HG03097 (cell line): Measurements from ENCODE around the gene PAK4.

Experiments
- ATAC-seq: cut with Tn5 transposase; IDR thresholded peaks from one replicate; pipeline ENCODE4 v1.9.1; 2021; ENCODE audit not compliant: unreplicated experiment, low FRiP score

The PAK4 gene

DNA sequence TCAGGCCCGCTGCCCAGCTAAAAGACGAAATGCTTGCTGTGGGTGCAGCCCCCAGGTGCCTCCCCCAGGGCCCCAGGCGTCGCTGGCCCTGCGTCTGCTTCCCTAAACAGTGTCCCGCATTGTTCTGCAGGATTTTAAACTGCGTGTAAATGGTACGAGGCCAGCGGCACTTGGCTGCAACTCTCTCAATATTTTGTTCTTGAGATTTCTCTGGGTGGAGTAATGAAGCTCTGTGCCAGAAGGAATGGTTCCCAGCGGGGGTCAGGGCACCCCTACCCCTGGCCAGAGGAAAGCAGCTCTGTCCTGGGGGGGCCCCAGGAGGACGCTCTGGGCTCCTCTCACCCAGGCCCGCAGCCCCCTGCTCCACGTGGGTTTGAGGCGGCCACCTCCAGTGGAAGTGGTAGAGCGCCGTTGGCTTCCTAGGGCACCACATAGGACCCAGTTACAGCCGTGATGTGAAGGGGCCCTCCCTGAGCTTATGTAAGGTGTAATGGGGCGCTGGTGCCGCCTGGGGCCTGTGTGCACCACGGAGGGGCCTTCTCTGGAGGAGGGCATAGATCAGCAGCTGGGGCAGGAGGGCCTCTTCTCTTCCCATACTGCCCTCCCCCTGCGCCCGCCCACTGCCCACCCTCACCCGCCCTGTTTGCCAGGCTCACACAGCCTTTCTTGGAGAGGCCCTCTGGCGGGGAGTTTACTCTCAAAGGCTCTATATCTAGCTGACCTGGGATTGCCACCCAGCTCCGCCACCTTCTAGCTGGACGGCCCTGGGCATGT lies 19.8 kb downstream of the PAK4 start:
- ATAC-seq = no peak

DNA sequence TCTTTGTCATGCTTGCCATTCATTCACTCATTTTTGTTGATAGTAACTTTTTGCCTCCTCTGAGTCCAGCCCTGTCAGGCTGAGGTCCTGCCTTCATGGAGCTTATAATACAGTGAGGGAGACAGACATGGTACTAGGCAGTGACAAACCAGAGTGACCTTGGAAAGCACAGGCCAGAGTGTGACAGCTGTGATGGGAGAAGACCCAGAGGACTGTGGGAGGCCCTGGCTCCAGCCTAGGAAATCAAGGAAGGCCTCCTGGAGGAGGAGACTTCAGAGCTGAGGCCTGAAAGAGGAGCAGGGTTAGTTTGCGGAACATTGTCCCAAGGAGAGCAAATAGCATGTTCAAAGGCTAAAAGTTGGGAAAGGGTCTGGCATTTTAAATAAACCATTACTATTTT lies 20.5 kb downstream of the PAK4 start:
- no peak for ATAC-seq

DNA sequence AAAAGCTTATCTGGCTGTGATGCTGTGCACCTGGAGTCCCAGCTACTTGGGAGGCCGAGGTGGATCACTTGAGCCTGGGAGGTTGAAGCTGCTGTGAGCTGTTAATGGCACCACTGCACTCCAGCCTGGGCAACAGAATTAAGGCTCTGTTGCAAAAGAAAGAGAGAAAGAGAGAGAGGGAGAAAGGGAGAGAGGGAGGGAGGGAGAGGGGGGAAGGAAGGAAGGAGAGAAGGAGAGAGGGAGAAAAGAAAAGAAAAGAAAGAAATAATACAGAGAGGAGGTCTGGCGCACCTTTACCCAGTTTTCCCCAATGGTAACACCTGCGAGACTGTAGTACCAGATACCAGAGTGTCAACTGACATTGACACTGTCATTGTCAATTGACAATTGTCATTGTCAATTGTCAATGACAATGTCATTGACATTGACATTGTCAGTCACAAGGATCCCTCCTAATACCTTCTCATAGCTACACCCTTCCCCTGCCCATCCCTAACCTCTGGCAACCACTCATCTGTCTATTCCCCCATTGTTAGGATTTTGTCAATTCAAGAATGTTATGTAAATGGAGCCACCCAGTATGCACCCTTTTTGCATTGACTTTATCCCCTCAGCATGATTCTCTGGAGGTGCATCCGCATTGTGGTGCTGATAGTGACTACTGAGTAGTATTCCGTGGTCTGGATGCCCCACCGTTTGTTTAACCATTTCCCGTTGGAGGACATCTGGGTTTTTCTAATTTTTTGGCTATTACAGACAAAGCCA lies 21.3 kb downstream of the PAK4 start:
- no peak for ATAC-seq

DNA sequence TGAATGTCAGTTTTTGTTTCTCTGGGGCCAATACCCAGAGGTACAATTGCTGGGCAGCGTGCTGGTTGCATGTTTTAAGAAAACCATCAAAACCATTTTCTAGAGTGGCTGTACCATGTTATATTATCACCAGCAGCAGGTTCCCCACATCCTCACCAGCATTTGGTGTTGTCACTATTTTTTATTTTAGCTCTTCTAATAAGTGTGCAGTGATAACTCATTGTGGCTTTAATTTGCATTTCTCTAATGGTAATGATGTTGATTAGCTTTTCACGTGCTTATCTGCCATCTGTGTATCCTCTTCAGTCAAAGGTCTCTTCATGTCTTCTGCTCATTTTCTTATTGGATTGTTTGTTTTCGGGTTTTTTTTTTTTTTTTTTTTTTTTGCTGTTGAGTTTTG lies 21.9 kb downstream of the PAK4 start:
- ATAC-seq = no peak

DNA sequence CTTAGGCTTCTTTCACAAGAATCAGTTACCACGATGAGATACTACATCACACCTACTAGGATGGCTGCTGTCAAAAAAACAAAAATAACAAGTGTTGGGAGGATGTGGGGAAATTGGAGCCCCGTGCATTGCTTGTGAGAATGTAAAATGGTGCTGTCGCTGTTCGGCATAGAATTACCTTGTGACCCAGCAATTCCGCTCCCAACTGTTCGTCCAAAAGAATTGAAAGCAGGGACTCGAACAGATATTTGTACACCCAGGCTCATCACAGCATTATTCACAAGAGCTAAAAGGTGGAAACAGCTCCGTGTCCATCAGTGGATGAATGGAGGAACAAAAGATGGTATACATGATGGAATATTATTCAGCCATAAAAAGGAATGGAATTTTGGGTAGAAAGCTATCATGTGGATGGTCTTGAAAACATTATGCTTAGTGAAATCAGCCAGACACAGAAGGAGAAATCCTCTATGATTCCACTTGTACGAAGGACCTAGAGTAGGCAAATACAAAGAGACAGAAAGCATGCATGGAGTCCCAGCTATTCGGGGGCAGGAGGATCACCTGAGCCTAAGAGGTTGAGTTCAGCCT lies 23.4 kb downstream of the PAK4 start:
- no peak for ATAC-seq

DNA sequence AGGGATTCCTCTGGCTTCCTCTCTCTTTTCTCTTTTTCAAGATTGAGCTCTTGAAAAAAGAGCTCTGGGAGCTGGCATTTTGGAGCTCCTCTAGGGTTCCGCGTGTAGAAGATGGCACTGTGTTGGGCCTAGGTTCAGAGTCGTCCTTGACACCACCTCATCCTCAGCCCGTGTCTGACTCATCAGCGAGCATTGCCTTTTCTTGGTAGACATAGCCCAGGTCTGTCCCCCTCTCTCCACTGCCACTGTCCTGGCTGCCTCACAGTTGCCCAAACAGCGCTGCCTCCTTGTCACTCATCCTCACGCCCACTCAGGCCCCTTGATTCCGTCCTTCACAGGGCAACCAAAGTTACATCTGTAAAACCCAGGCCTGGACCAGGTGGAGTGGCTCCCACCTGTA lies 24.6 kb downstream of the PAK4 start:
- ATAC-seq = no peak

DNA sequence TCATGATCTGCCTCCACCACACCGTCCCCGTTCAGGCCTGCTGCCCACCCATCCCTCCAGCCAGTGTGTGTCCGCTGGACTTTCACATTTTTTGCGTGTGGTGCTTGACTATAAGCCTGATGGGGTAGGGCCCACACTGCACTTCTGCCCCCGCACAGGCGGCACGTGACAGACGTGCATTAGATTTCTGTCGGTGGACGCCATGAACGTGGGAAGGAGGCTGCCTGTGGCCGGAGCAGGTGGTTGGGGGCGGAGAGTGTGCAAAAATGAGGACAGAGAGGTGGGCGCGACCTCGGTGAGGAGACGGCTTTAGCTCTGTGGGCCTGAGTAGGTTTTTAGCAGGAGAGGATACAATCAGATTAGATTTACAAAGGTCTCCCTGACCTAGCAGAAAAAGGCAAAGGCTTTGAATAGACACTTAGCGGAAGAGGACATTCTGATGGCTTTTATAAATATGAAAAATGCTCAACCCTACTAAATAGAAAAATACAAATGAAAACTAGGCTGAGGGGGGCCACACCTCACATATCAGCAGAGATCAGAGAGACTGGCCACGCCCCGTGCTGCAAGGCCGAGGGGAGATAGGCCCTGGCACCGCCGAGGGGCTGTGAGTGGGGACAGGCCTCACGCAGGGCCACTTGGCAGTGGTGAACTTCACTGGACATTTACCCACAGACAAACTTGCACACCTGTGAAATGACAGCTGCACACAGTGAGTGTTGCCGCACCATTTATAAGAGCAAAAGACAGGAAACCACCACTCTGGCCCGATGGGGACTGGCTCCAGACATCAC lies 25.4 kb downstream of the PAK4 start:
- no peak for ATAC-seq

DNA sequence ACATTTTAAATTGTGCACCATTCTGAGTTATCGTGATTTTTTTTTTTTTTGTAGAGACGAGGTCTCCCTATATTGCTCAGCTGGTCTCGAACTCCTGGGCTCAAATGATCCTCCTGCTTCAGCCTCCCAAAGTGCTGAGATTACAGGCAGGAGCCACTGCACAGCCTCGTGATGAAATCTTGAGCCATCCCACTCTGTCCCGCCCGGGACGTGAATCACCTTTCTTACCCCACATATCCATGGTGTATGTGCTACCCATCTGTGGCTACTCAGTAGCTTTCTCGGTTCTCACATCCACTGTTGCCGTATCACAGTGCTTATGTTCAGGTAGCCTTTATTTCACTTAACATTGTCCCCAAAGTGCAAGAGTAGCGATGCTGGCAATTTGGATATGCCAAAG lies 26.5 kb downstream of the PAK4 start:
- ATAC-seq = no peak

DNA sequence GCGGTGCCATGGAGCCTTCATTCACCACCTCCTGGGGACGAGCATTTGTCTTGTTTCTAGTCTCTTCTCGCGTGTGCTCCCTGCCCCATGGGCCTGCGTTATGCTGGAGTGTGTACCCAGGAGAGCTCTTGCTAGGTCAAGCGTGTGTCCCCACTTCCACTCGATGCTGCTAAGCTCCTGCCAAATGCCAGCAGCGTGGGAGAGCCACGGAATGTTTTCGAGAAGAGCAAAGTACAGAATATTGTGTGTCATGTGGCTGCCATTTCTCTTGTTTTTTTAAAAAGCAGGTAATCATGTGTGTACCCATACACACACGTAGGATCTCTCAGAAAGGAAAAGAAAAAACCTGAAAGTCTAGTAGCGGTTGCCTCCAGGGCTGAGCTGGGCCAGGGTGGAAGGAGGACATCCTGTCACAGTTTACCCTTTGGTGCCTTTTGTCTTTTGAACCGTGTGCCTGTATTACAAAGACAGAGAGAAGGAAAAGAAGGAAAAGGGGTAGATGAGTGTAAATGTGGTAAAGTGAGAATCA lies 28.6 kb downstream of the PAK4 start:
- no peak for ATAC-seq

DNA sequence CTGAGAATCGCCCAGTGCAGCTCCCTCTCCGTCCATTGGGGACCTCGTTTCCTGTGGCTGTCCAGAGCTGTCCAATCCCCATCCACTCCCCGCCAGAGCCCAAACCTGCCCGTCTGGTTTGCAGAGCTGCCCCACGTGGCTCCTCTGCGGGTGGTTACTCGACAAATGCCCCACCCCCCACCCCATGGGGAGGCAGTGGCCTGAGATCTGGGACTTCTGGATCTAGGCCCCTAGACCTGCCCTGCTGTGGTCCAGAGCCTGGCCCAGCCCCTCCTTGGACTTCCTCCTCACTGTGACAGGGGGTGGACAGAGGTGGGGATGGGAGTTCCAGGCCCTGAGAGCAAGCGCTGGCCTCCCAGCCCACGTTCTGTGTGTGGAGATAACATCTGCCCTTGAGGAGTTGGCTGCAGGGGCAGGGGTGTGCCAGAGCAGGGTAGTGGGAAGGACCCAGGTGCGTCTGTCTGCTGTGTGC lies 29.1 kb downstream of the PAK4 start:
- no peak for ATAC-seq

DNA sequence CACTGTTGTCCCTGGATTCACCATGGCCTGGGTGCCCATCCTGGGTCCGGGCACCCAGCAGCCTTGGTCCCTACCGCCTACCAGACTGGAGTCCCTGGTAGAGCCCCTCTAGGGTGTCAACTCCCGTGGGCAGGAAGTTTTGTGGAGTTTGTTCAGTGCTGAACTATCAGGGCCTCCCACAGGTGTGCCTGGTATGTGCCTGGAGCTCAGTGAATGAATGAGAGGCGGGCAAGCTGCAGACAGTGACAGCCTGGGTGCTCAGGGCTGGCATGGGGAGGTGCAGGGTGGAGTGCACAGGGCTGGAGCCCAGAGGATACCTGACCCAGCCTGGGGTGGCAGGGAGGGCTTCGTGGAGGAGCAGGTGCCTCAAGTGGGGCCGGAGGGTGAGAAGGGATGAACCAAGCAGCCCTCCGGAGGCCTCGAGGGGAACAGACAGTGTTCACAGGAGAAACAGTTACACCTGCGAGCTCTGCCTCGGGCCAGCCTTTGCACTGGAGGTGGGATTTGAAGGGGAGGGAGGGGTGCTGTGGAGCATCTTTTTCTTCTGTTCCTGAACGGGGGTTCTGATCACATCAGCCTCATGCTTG lies 29.6 kb downstream of the PAK4 start:
- ATAC-seq = no peak

DNA sequence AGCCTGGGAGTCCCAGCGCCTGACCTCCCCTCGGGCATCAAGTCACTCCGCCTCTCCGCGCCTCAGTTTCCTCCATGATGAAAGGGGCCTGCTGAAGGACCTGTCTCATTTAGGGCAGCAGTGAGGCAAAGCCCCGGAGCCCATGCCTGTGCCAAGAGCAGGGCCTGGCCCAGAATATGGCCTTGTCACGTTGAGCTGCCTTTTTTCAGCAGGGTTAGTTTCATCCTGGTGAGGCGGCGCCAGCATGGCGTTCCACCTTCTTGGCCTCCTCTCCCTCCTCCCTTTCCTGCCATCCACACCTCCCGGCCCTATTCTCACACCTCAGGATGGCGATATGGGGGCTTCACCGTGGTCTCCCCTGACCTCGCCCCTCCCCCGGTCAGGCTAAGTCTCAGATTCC lies 30.2 kb downstream of the PAK4 start:
- ATAC-seq = no peak

DNA sequence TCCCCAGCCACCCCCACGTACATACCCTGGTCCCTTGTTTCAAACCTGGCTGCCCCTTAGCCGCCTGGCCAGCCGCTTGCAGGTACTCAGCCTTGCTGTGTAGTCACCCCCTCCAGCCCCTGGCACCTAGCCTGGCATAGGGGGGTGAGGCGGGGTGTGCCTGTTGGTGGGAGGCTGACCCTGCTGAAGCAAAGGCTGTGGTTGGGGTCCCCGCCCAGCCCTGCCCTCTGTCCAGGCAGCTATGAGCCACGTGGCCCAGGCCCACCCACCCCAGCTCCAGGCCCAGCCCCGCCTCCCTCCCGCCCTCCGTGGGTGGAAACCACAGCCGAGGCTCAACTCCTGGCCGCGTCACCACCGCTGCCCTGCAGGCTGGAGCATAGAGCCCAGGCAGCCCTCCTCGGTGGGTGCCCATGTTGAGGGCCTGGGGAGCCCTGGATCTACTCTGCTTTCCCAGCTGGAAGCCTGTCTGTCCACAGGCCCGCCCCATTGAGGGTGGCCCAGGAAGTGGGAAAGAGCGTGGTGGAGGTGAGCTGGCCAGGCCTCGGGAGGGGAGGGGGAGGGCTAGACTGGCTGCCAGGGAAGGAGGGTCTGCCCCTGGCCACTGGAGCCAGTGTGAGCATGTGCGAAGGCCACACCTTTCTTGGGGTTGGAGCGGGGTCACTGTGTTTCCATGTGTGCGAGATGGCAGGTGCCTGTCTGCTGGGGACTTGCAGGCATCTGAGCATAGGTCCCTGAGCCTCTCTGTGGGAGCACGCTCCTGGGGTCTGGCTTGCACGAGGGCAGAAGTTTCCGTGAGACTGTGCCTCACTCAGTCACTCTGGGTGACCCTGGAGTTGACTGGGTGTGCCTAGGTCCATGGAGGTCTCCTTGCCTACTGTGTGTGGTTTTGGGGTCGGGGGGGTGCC lies 31.0 kb downstream of the PAK4 start:
- ATAC-seq = no peak

DNA sequence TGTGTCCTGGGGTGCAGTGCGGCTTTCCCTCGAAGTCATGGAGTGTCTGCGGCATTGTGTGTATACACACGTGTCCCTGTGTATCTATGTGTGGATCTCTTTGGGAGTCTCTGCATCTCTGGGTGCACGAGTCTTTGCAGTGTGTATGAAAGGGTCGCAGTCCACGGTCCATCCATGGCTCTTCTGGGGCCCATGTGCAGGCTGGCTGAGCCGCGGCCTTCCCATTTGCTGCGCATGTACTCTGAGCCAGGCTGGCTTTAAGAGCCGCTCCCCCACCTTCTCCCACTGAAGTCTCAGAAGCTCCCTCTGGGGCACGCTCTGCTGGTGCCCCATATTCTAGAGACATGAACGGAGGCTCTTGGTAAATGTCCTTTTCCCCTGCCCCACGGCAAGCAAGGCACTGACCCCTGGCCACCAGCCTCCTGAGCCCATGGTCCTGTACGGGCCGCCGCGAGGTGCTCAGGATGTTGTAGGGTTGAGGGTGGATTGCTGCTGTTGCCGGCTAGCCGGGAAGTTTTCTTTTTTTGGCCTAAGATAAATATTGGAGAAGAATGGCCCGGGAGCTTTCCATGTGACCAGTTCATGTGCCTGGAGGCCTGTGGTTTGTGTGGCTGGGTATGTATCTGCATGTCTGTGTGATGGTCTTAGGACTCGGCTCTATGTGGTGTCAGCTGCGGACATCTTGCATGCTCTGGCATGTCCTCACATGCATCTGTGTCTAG lies 31.9 kb downstream of the PAK4 start:
- ATAC-seq = no peak

DNA sequence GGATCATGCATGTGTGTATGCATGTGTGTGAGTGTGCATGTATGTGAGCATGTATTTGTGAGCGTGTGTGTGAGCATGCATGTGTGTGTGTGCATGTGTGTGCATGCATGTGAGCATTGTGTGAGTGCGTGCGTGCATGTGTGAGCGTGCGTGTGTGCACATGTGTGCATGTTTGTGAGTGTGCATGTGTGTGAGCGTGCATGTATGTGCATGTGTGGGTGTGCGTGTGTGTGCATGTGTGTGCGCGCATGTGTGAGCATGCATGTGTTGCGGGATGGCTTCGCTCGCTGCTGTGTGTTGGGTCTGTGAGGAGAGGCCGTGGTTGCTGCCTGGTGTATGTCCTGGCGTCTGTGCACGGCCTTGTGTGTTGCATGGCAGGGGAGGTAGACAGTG lies 32.4 kb downstream of the PAK4 start:
- no peak for ATAC-seq

DNA sequence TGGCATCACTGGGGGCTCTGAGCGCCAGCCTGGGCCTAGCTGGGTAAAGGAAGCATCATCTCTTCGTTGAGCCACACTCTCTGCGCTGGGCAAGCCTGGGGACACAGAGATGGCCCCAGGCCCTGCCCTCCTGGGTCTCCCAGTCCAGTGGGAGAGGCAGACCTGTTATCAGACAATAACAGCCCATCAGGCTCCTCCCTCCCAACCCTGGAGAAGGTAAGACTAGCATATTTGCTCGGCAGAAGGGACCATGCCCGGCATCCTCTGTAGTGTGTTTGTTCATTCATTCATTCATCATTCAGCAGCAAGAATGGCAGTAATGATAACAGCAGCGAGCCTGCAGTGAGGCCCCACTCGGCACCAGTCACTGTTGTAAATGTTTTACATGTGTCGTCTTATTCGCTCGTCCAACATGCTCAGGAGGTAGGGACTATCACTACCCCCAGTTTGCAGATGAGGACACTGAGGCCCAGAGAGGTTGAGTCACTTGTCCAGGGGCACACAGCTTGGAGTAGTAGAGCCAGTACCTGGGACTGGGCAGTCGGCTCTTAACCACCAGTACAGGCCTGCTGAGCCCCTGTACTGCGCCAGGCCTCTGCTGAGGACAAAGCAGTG lies 33.2 kb downstream of the PAK4 start:
- ATAC-seq = no peak

DNA sequence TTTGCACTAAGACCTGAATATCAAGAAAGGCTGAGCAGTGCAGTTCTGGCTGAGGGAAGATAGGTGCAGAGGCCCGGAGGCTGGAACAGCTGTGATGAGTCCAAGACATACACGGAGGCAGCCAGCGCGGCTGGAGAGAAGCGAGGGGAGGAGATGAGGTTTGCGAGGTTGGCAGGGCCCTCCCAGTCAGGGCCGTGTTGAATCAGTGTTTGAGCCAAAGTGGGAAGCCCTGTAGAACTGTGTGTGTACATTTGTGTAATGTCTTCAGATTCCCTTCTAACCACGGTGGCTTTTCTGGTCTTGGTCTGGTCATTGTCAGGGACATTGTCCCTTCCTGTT lies 34.9 kb downstream of the PAK4 start:
- ATAC-seq = no peak

DNA sequence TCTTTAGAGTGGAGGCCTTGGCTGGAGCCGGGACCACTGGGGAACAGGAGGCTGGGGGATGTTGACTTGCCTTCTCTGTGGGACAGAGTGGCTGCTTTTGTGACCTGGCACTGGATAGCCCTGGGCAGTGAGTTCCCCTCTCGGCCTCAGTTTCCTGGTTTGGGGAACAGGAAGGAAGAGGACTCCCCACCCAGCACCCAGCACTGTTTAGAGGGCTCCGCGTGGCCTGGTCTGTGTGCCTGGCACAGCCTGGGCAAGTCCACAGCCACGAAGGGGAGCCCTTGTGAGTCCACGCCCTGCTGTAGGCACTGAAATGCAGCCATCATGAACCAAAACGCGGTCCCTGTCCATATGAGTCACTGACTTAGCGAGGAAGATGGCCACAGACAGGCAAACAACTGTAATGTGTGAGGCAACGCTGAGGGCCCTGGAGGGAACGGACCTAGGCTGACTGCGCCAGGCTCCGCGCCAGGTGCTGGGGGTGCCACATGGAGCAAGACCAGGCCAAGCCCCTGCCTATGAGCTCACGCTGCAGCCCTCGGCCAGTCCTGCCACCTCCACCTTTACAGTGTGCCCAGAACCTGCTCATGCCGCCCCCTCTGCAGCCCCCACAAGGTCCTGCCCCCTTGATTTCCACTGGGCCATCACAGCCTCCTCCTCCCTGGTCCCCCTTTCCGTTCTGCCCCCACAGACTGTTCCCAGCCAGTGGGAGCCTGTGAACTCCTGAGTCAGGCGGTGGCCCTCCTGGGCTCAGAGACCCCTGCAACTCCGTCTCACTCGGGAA lies 35.5 kb downstream of the PAK4 start:
- no peak for ATAC-seq
